ENCODE results near the gene OR10H5.
"Not testable (repeated sequence)": the region's sequence is repeated elsewhere in the genome, so short reads cannot be mapped to it uniquely, and the experiment has no call there.

The OR10H5 gene

GRCh38 chr19:15811476-15811875 lies 24.0 kb downstream of the OR10H5 start:
- DNase-seq (ENCODE audit: low read depth, low spot score) = no peak

GRCh38 chr19:15812060-15812722 lies 24.7 kb downstream of the OR10H5 start:
- DNase-seq (ENCODE audit: low read depth, low spot score) = no peak

GRCh38 chr19:15813916-15814315 lies 26.5 kb downstream of the OR10H5 start:
- DNase-seq (ENCODE audit: low read depth, low spot score) = no peak

GRCh38 chr19:15815306-15815705 lies 27.8 kb downstream of the OR10H5 start, which contains the start of gene OR10H1:
Gene OR10H1 (minus strand): TSS chr19:15815664. CDS start chr19:15808037, 7,627 bp downstream.
- no peak for DNase-seq (ENCODE audit: low read depth, low spot score)

- DNase-seq (ENCODE audit: low read depth, low spot score) = no peak
These were observed 33.2 kb downstream of the OR10H5 start for GRCh38 chr19:15820646-15821045.

GRCh38 chr19:15825753-15826152 lies 38.3 kb downstream of the OR10H5 start:
- DNase-seq (ENCODE audit: low read depth, low spot score) = no peak

- DNase-seq (ENCODE audit: low read depth, low spot score) = no peak
These were observed 40.7 kb downstream of the OR10H5 start for GRCh38 chr19:15828121-15828610.

GRCh38 chr19:15828611-15829305 lies 41.3 kb downstream of the OR10H5 start:
- DNase-seq (ENCODE audit: low read depth, low spot score) = not testable (repeated sequence)

- DNase-seq (ENCODE audit: low read depth, low spot score) = no peak
These were observed 41.8 kb downstream of the OR10H5 start for GRCh38 chr19:15829306-15829698.

- no peak for DNase-seq (ENCODE audit: low read depth, low spot score)
These were observed 42.3 kb downstream of the OR10H5 start for GRCh38 chr19:15829786-15830185.

- DNase-seq (ENCODE audit: low read depth, low spot score) = no peak
These were observed 44.2 kb downstream of the OR10H5 start for GRCh38 chr19:15831626-15832025.

GRCh38 chr19:15834232-15834631 lies 46.8 kb downstream of the OR10H5 start:
- DNase-seq (ENCODE audit: low read depth, low spot score) = not testable (repeated sequence)

GRCh38 chr19:15835565-15836329 lies 48.3 kb downstream of the OR10H5 start:
- not testable (repeated sequence) for DNase-seq (ENCODE audit: low read depth, low spot score)

GRCh38 chr19:15836330-15837220 lies 49.1 kb downstream of the OR10H5 start:
- peak; percentile 94 for DNase-seq (ENCODE audit: low read depth, low spot score)

GRCh38 chr19:15837221-15837731 lies 49.8 kb downstream of the OR10H5 start:
- no peak for DNase-seq (ENCODE audit: low read depth, low spot score)

GRCh38 chr19:15838351-15838750 lies 50.9 kb downstream of the OR10H5 start:
- no peak for DNase-seq (ENCODE audit: low read depth, low spot score)

- not testable (repeated sequence) for DNase-seq (ENCODE audit: low read depth, low spot score)
These were observed 52.4 kb downstream of the OR10H5 start for GRCh38 chr19:15839888-15840287.

- no peak for DNase-seq (ENCODE audit: low read depth, low spot score)
These were observed 53.4 kb downstream of the OR10H5 start for GRCh38 chr19:15840833-15841232.

- DNase-seq (ENCODE audit: low read depth, low spot score) = no peak
These were observed 54.6 kb downstream of the OR10H5 start for GRCh38 chr19:15841875-15842569.

- no peak for DNase-seq (ENCODE audit: low read depth, low spot score)
These were observed 55.9 kb downstream of the OR10H5 start for GRCh38 chr19:15843203-15843893.

Data from activated naive CD8-positive, alpha-beta T cell treated with anti-CD3 and anti-CD28 coated beads, Interleukin-2, amount 50 U/mL, for 16 hours (primary cell).